GM13977 (cell line): Measurements from ENCODE around the gene BABAM2.

Source experiments
- DNase-seq: peaks from one replicate; pipeline ENCODE4 v3.0.0; 2012; ENCODE audit warnings: low spot score
- CTCF ChIP-seq: IDR thresholded peaks from 2 replicates; pipeline ENCODE4 v1.5.1; 2012; ENCODE audit warnings: mild to moderate bottlenecking, control low read depth; ENCODE audit not compliant: insufficient read depth; ENCODE audit errors: extremely low read depth, missing control alignments
- in situ Hi-C: fragments of 300-500 bp; cut with MboI; formaldehyde crosslinking; loops from one replicate; pipeline ENCODE4 v1.12.0; 2022; ENCODE audit warnings: low sequenced_read_pairs, low pct_unique_long_range_greater_than_20kb, mixed read lengths, inconsistent platforms; ENCODE audit not compliant: unreplicated experiment

Gene BABAM2

GRCh38 chr2:27886322-27886721 is 4.2 kb upstream of the BABAM2 start:
- in situ Hi-C loops, result no loop called here
- TF ChIP-seq CTCF, result no peak
- DNase-seq, result no peak

GRCh38 chr2:27887111-27887510 is 3.4 kb upstream of the BABAM2 start:
- no peak for TF ChIP-seq CTCF
- in situ Hi-C loops, result no loop called here
- DNase-seq, result no peak

DNA sequence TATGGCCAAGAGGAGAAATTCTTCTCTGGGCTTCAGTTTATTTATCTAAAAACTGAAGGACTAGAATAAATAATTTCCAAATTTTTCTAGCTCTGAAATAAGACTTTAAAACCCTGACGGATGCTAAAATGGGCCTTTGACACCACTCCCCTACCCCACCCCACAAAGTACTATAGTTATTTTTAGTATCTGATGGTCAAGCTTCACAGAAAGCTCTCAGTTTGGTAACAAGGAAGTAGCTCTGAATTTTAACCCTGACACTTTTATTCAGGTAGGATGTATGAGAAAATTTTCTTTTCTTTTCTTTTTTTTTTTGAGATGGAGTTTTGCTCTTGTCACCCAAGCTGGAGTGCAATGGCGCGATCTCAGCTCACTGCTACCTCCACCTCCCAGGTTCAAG is 2.7 kb upstream of the BABAM2 start:
- no peak for DNase-seq
- in situ Hi-C loops, result no loop called here
- no peak for TF ChIP-seq CTCF

- DNase-seq, result no peak
- no peak for TF ChIP-seq CTCF
- in situ Hi-C loops, result no loop called here
Observed at GRCh38 chr2:27888790-27889189, 1.7 kb upstream of the BABAM2 start.

DNA sequence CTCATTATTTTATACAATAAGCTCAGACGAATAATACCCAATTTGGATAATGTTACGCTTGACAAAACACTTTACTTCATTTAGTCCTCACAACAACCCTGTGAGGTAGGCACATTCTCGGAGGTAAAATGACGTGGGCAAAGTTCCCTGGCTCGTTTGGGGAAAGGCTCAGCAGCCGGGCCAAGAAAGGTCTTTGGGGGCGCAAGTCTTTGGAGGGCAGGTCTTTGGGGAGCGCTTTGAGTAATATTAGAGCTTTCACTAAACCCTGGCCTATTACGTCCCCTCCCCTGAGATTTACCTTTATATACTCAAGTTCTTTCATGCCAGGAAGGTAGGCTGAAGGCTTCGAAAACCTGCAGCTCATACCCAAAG is 769 bp upstream of the BABAM2 start:
- in situ Hi-C loops, result no loop called here
- DNase-seq, result no peak
- TF ChIP-seq CTCF, result no peak

GRCh38 chr2:27890924-27891672 is 569 bp downstream of the BABAM2 start:
- in situ Hi-C loops, result no loop called here
- TF ChIP-seq CTCF, result no peak
- peak; percentile 77 for DNase-seq
